ENCODE measurements around the gene LMTK2. TPM values are rescaled to one million over a fixed set of nuclear protein-coding genes. Genes with fewer than 3 reads are reported as not detected.

The LMTK2 gene
- total and polyA plus RNA-seq, 2 donors (not counting 1 experiment from before 2014, with no cell fraction given) = 4.9 to 13.1 TPM

DNA sequence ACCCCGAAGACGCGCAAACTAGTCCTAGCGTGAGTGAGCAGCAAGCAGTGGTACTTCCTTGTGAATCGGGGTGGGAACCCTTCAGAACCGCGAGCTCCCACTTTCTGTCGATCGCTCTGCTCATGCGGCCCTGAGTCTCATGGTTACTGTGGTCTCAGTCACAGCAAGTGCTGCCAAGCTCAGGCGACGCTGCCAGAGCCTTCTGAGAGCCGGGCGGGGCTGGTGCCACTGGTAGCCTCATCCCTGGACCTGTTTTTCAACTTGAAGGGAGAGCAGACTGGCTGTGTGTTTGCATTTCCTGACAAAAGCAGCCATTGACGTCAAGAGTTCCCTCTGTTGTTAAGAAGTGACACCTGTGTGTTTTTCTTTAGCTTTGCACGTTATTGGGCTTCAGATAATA, 71.7 kb downstream of the LMTK2 start:
- Histone ChIP-seq H3K4me2 (replicated peaks; ENCODE audit: low read depth, low read length, poor library complexity, severe bottlenecking) (no peak overlapping the region), H3K27me3 (replicated peaks in 1 of 4; ENCODE audit: control extremely low read depth in 1 of 4, control insufficient read depth in 3 of 4, insufficient read depth in 4 of 4, low read length in 3 of 4) (no peaks in the 10 kb centered on the region), H3K4me1 (ENCODE audit: control insufficient read depth in 2 of 2, insufficient read depth in 2 of 2, low read length in 2 of 2) (no peaks in the 10 kb centered on the region), H3K9ac (ENCODE audit: low read length) (no peak overlapping the region), H2AFZ (ENCODE audit: insufficient read depth, low read depth, low read length, poor library complexity, severe bottlenecking) (no peak overlapping the region), H3K4me3 (ENCODE audit: control extremely low read depth in 1 of 5, extremely low read depth in 1 of 5, insufficient read depth in 1 of 5, low read depth in 2 of 5, low read length in 4 of 5) (no peak overlapping the region), H3K79me2 (ENCODE audit: control insufficient read depth, insufficient read depth, low read length) (no peaks in the 10 kb centered on the region), H3K27ac (ENCODE audit: low read length in 2 of 2) (no peak overlapping the region), H3K9me3 (ENCODE audit: control extremely low read depth in 1 of 3, control insufficient read depth in 2 of 3, insufficient read depth in 1 of 3, low read length in 2 of 3) (no peaks in the 10 kb centered on the region), H3K36me3 (replicated peaks in 1 of 2; ENCODE audit: control extremely low read depth in 1 of 2, control insufficient read depth in 1 of 2, extremely low read depth in 1 of 2, insufficient read depth in 2 of 2, low read length in 1 of 2) (peaks cover 0 to 5% of the 10 kb centered on the region in 2 experiments), H4K20me1 (ENCODE audit: control insufficient read depth, insufficient read depth, low read length, poor library complexity, severe bottlenecking) (no peaks in the 10 kb centered on the region)
- intact Hi-C loops (cut with micrococcal nuclease) = no loop called here
- ATAC-seq (ENCODE audit: low read depth) = no peak
- H3K9me3 Mint-ChIP-seq (ENCODE audit: insufficient read depth) = no peaks in the 10 kb centered on the region
- DNase-seq = no peak
- ChIA-PET CTCF (interaction anchor here (1.6 to 6.1 kb wide), 2 partner anchors 10 to 157 kb away, joined by 4 to 37 read pairs; no protein-coding TSS in a partner anchor), POLR2A (no interaction called here)
- H3K4me1 Mint-ChIP-seq = no peaks in the 10 kb centered on the region
- H3K4me3 Mint-ChIP-seq = no peak overlapping the region
- WGBS (ENCODE audit: insufficient coverage) = 98% methylated on average over 15 of the region's 16 CpGs
- H3K27me3 Mint-ChIP-seq = no peaks in the 10 kb centered on the region
- no peak overlapping the region for H3K27ac Mint-ChIP-seq
- TF ChIP-seq EZH2 (IDR thresholded peaks at IDR 0.05; ENCODE audit: borderline replicate concordance, insufficient read depth, low read depth, low read length, poor library complexity, severe bottlenecking) = no peak
- TF ChIP-seq, protein P1, sequence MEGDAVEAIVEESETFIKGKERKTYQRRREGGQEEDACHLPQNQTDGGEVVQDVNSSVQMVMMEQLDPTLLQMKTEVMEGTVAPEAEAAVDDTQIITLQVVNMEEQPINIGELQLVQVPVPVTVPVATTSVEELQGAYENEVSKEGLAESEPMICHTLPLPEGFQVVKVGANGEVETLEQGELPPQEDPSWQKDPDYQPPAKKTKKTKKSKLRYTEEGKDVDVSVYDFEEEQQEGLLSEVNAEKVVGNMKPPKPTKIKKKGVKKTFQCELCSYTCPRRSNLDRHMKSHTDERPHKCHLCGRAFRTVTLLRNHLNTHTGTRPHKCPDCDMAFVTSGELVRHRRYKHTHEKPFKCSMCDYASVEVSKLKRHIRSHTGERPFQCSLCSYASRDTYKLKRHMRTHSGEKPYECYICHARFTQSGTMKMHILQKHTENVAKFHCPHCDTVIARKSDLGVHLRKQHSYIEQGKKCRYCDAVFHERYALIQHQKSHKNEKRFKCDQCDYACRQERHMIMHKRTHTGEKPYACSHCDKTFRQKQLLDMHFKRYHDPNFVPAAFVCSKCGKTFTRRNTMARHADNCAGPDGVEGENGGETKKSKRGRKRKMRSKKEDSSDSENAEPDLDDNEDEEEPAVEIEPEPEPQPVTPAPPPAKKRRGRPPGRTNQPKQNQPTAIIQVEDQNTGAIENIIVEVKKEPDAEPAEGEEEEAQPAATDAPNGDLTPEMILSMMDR (IDR thresholded peaks at IDR 0.05) = no peak

DNA sequence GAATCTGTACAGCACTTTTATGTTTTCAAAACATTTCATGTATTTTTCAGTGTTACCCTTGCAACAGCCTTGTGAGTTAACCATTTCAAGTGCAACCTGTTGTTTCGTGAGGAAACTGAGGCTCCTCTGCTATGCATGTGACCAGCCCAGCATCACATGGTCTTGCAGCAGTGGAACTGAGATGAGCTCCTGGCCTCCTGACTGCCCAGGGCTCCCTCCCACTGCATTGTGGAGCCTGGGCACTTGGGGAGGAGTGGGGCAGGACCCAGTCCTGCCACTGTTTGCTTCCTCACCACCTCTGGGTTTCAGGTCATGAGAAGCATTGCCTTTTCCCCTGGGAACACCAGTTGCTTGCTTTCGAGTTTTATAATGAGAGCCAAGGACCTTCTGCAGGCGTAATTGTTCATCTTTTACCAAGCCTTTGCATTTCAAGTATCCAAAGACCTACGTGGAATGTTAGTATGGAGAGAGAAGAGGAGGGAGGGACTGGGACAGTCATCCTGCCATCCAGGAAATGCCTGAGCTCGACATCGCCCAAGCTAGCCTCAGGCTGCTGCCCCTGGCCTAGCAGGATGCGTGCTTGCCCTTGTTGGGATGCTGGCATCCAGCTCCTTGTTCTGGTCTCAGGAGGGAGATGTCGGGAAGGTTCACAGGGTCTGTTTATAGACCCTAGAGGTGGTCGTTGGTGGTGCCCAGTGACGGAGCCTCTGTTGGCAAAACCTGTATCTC, 72.3 kb downstream of the LMTK2 start:
- no peak for DNase-seq
- Histone ChIP-seq H2AFZ (ENCODE audit: insufficient read depth, low read depth, low read length, poor library complexity, severe bottlenecking) (no peak overlapping the region), H3K4me1 (ENCODE audit: control insufficient read depth in 2 of 2, insufficient read depth in 2 of 2, low read length in 2 of 2) (no peaks in the 10 kb centered on the region), H3K79me2 (ENCODE audit: control insufficient read depth, insufficient read depth, low read length) (no peaks in the 10 kb centered on the region), H3K27ac (ENCODE audit: low read length in 2 of 2) (no peak overlapping the region), H3K9me3 (ENCODE audit: control extremely low read depth in 1 of 3, control insufficient read depth in 2 of 3, insufficient read depth in 1 of 3, low read length in 2 of 3) (no peaks in the 10 kb centered on the region), H3K27me3 (replicated peaks in 1 of 4; ENCODE audit: control extremely low read depth in 1 of 4, control insufficient read depth in 3 of 4, insufficient read depth in 4 of 4, low read length in 3 of 4) (no peaks in the 10 kb centered on the region), H3K9ac (ENCODE audit: low read length) (no peak overlapping the region), H3K36me3 (replicated peaks in 1 of 2; ENCODE audit: control extremely low read depth in 1 of 2, control insufficient read depth in 1 of 2, extremely low read depth in 1 of 2, insufficient read depth in 2 of 2, low read length in 1 of 2) (peaks cover 0 to 5% of the 10 kb centered on the region in 2 experiments), H3K4me3 (ENCODE audit: control extremely low read depth in 1 of 5, extremely low read depth in 1 of 5, insufficient read depth in 1 of 5, low read depth in 2 of 5, low read length in 4 of 5) (no peak overlapping the region), H3K4me2 (replicated peaks; ENCODE audit: low read depth, low read length, poor library complexity, severe bottlenecking) (no peak overlapping the region), H4K20me1 (ENCODE audit: control insufficient read depth, insufficient read depth, low read length, poor library complexity, severe bottlenecking) (no peaks in the 10 kb centered on the region)
- WGBS (ENCODE audit: insufficient coverage) = 98% methylated on average over 7 of the region's 10 CpGs
- TF ChIP-seq, protein P1 (IDR thresholded peaks at IDR 0.05) = no peak
- no peak for TF ChIP-seq EZH2 (IDR thresholded peaks at IDR 0.05; ENCODE audit: borderline replicate concordance, insufficient read depth, low read depth, low read length, poor library complexity, severe bottlenecking)
- ChIA-PET POLR2A (no interaction called here), CTCF (interaction anchor here (1.9 to 6.1 kb wide), 2 partner anchors 10 to 14 kb away, joined by 8 to 37 read pairs; no protein-coding TSS in a partner anchor)
- ATAC-seq (ENCODE audit: low read depth) = no peak
- Mint-ChIP-seq H3K9me3 (ENCODE audit: insufficient read depth) (no peaks in the 10 kb centered on the region), H3K27ac (no peak overlapping the region), H3K27me3 (no peaks in the 10 kb centered on the region), H3K4me3 (no peak overlapping the region), H3K4me1 (no peaks in the 10 kb centered on the region)
- intact Hi-C loops (cut with micrococcal nuclease) = no loop called here

Data from B cell (primary cell).